Melanocyte of skin (primary cell): ENCODE measurements around the gene OR13C9. TPM values are rescaled to one million over a fixed set of nuclear protein-coding genes. Genes with fewer than 3 reads are reported as not detected.

Experiments
- total RNA-seq, 2 donors: library from RNA; depleted of rRNA; stranded (reverse); fragments of >200 nt; gene quantifications; 2 replicates each; pipeline ENCODE4 v1.2.3, GENCODE V29; 2012

Gene OR13C9
- not detected for total RNA-seq

GRCh38 chr9:104618104-104618503, at the start of gene OR13C9:
Gene OR13C9 (minus strand): TSS chr9:104618204. CDS start chr9:104618204, 0 bp downstream.

GRCh38 chr9:104605527-104605926, 12.5 kb downstream of the OR13C9 start, which contains the start of gene OR13C2:
Gene OR13C2 (minus strand): TSS chr9:104605627. CDS start chr9:104605627, 0 bp downstream.

GRCh38 chr9:104599313-104599712, 18.7 kb downstream of the OR13C9 start, which contains the start of gene OR13C5:
Gene OR13C5 (minus strand): TSS chr9:104599413. CDS start chr9:104599413, 0 bp downstream.

GRCh38 chr9:104568868-104569267, 49.1 kb downstream of the OR13C9 start, which contains the start of gene OR13C8:
Gene OR13C8 (plus strand): TSS chr9:104569168. CDS start chr9:104569168, 0 bp downstream.

Other genes with a start within 250 kb of the OR13C9 start
- not detected for gene OR13F1, start 113.9 kb downstream of the OR13C9 start, total RNA-seq
- gene OR13C4, start 91.0 kb downstream of the OR13C9 start, total RNA-seq: not detected
- gene OR13C3, start 81.3 kb downstream of the OR13C9 start, total RNA-seq: not detected
- not detected for gene OR13C8, start 49.0 kb downstream of the OR13C9 start, total RNA-seq
- not detected for gene OR13C5, start 18.8 kb downstream of the OR13C9 start, total RNA-seq
- not detected for gene OR13C2, start 12.6 kb downstream of the OR13C9 start, total RNA-seq
- gene OR13D1, start 76.3 kb upstream of the OR13C9 start, total RNA-seq: not detected
- 10 to 100 TPM; 26.2 to 31.0 TPM for gene NIPSNAP3A, start 129.5 kb upstream of the OR13C9 start, total RNA-seq
- 1 to 10 TPM in 1 of 2 donors, under 1 TPM in 1; 0.67 to 1.0 TPM for gene NIPSNAP3B, start 145.9 kb upstream of the OR13C9 start, total RNA-seq